Lower leg skin (tissue), 3 donors: Measurements from ENCODE around the gene SLC7A9.

Source experiments
- CTCF ChIP-seq, 3 donors: fragments of 450-650 bp; IDR thresholded peaks; one replicate each; pipeline ENCODE4 v1.5.1; 2016; ENCODE audit warnings: antibody characterized with exemption in 3 of 3, mild to moderate bottlenecking in 3 of 3, moderate library complexity in 2 of 3
- POLR2A ChIP-seq, 2 donors: fragments of 450-650 bp; IDR thresholded peaks; one replicate each; pipeline ENCODE4 v1.6.1; 2016 to 2017; ENCODE audit warnings: antibody characterized with exemption in 2 of 2, mild to moderate bottlenecking in 1 of 2, moderate library complexity in 1 of 2

- TF ChIP-seq CTCF (IDR thresholded peaks at IDR 0.05) (no peak), POLR2A (IDR thresholded peaks at IDR 0.05) (no peak)
Observed at GRCh38 chr19:32843716-32844245, 25.8 kb downstream of the SLC7A9 start.
